Activated T-helper 2 cell treated with anti-CD3 and anti-CD28 coated beads, Interferon-gamma antibody, Interleukin-2, Interleukin-4, amounts not matched to agents 10 μg/mL and 5 μg/mL and 100 μg/mL, durations not matched to agents 14 hours and 24 hours and 36 hours (primary cell): ENCODE measurements around the gene OR2A42. TPM values are rescaled to one million over a fixed set of nuclear protein-coding genes. Genes with fewer than 3 reads are reported as not detected.
"Not testable (repeated sequence)": the region's sequence is repeated elsewhere in the genome, so short reads cannot be mapped to it uniquely, and the experiment has no call there.

Experiments
- DNase-seq: peaks from one replicate; pipeline ENCODE4 v3.0.0; 2021; ENCODE audit warnings: low spot score
- H3K27ac Mint-ChIP-seq: one replicate; pipeline ENCODE4 v1.8.0; 2021; ENCODE audit warnings: mixed read lengths
- H3K27me3 Mint-ChIP-seq: one replicate; pipeline ENCODE4 v1.8.0; 2021; ENCODE audit warnings: low read depth, mixed read lengths
- H3K36me3 Mint-ChIP-seq: one replicate; pipeline ENCODE4 v1.8.0; 2021; ENCODE audit warnings: low read depth, mixed read lengths
- H3K4me1 Mint-ChIP-seq: one replicate; pipeline ENCODE4 v1.8.0; 2021; ENCODE audit warnings: low read depth, mixed read lengths
- H3K4me3 Mint-ChIP-seq: one replicate; pipeline ENCODE4 v1.8.0; 2021; ENCODE audit warnings: low read depth, mild to moderate bottlenecking, moderate library complexity, mixed read lengths
- H3K9me3 Mint-ChIP-seq: one replicate; pipeline ENCODE4 v1.8.0; 2021; ENCODE audit warnings: mixed read lengths
- intact Hi-C: fragments of 100-400 bp; cut with micrococcal nuclease; formaldehyde crosslinking; loops from one replicate; pipeline ENCODE4 v1.15.1; 2023
- total RNA-seq: library from RNA; stranded (reverse); gene quantifications from 2 replicates; pipeline ENCODE4 v1.2.3, GENCODE V29; 2022

OR2A42 gene
- total RNA-seq = 0.09 TPM in 1 of 2 replicates, not detected in the other

- H3K36me3 Mint-ChIP-seq, H3K27ac Mint-ChIP-seq, H3K9me3 Mint-ChIP-seq, H3K27me3 Mint-ChIP-seq, intact Hi-C loops, H3K4me3 Mint-ChIP-seq, H3K4me1 Mint-ChIP-seq, DNase-seq: not testable (repeated sequence)
Observed at GRCh38 chr7:144239365-144239764, at the start of gene OR2A42. TSS of gene OR2A42 (minus strand) at chr7:144239605. CDS start at chr7:144232843, 6,762 bp downstream.

- H3K36me3 Mint-ChIP-seq, H3K27ac Mint-ChIP-seq, H3K4me3 Mint-ChIP-seq, DNase-seq, intact Hi-C loops, H3K4me1 Mint-ChIP-seq, H3K27me3 Mint-ChIP-seq, H3K9me3 Mint-ChIP-seq: not testable (repeated sequence)
Observed at GRCh38 chr7:144287171-144287784, 47.9 kb upstream of the OR2A42 start.

DNA sequence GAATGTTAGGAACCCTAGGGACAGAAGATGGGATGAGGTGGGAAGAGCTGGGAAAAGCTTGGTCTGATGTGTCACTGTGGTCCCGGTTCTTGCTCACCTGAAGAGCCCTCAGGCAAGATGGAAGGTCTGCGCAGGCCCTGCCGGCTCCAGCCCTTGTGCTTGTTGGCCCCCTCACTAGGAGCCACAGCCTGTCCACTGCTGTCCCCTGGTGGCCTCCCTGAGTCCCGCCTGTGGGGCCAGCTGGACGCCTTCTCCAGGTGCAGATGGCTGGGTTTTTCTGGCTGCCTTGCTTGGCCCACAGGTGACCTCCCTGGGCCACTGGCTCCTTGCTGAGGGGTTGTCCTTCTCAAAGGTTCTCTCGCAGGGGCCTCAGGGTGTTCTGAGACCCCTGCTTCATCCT lies 44.3 kb upstream of the OR2A42 start:
- DNase-seq, H3K27me3 Mint-ChIP-seq, H3K36me3 Mint-ChIP-seq, intact Hi-C loops, H3K4me1 Mint-ChIP-seq, H3K9me3 Mint-ChIP-seq, H3K4me3 Mint-ChIP-seq, H3K27ac Mint-ChIP-seq: not testable (repeated sequence)

DNA sequence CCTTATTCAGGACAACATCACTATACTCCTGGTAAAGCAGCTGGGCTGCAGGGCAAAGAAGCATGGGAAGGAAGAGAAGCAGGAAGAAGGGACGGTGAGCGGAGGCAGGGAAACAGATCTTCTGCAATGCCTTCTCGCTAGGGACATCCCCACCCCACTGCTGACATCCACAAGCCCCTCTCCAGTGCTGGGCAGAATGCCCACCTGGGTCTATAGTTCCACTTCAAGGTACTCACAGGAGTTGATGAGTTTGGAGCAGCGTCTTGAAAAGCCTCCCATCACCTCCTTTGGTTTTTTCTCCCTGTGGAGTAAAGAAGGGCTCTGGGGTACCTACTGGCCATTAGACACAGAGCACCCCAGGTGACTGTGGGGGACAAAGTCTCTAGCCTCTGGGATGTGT lies 43.1 kb upstream of the OR2A42 start:
- H3K27me3 Mint-ChIP-seq, H3K4me3 Mint-ChIP-seq, H3K27ac Mint-ChIP-seq, H3K9me3 Mint-ChIP-seq, DNase-seq, H3K4me1 Mint-ChIP-seq, intact Hi-C loops, H3K36me3 Mint-ChIP-seq: not testable (repeated sequence)

DNA sequence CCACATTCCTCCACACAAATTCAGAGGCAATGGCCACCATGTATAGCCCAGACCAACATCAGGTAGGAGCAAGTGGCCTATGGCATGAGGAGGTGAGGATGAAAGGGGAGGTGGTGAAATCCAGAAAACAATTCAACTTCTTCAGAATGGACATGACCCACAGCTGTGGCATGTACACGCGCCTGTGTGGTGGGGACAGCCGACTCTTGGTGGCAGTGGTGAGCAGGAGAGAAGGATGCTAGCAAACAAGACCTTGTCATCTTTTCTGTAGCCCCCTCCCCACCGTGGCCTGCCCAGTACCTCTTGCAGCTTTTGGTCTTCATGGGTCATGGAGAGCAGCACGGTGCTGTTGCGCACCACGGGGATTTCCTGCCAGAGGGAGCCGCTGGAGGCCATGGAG lies 42.6 kb upstream of the OR2A42 start:
- H3K9me3 Mint-ChIP-seq, intact Hi-C loops: not testable (repeated sequence)

GRCh38 chr7:144280010-144280409 lies 40.6 kb upstream of the OR2A42 start:
- H3K9me3 Mint-ChIP-seq, H3K27ac Mint-ChIP-seq, H3K4me3 Mint-ChIP-seq, H3K36me3 Mint-ChIP-seq, DNase-seq, H3K4me1 Mint-ChIP-seq, intact Hi-C loops, H3K27me3 Mint-ChIP-seq: not testable (repeated sequence)

More for the DNA sequence above, 42.6 kb upstream of the OR2A42 start:
- H3K27ac Mint-ChIP-seq, H3K27me3 Mint-ChIP-seq, H3K36me3 Mint-ChIP-seq, DNase-seq, H3K4me3 Mint-ChIP-seq, H3K4me1 Mint-ChIP-seq: not testable (repeated sequence)

DNA sequence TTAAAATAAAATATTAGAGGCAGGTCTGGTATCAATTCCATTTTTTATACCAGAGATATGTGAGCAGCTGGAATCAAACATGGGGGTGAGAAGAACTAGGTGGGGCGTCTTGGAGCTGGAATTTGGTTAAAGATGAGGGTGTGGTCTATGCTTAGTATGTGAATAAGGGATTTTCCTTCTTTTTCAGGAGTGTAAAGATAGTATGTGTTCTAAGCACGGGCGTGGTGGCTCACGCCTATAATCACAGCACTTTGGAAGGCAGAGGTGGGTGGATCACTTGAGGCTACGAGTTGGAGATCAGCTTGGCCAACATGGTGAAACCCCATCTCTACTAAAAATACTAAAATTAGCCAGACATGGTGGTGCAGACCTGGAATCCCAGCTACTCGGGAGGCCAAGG lies 35.9 kb upstream of the OR2A42 start:
- H3K4me1 Mint-ChIP-seq, H3K27ac Mint-ChIP-seq, H3K36me3 Mint-ChIP-seq: not testable (repeated sequence)

DNA sequence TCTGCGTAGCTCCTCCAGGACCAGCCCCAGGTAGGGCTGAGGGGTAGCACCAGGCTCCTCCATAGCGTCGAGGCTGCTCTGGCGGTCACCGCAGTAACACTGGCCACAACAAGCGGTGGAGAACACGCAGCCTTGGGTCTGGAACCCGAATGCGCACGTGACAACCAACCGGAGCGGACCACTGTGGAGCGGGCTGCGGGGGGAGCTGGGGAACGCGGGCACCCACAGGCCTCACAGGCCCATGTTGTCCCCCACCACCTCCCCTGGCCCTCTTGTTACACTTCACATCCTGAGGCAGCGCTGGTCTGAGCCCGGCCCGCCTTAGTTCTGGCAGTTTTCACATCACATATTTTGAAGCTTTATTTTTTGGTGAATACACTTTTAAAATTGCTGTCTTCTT lies 29.8 kb upstream of the OR2A42 start, which contains the start of gene CTAGE8:
CTAGE8 (minus strand) TSS at position 101 of the 400 bp plus-strand sequence; CDS start at position 63, 38 bp downstream.
- H3K4me3 Mint-ChIP-seq, H3K4me1 Mint-ChIP-seq, H3K9me3 Mint-ChIP-seq, H3K27me3 Mint-ChIP-seq, intact Hi-C loops, H3K27ac Mint-ChIP-seq, H3K36me3 Mint-ChIP-seq, DNase-seq: not testable (repeated sequence)

More for the DNA sequence above, 35.9 kb upstream of the OR2A42 start:
- DNase-seq, intact Hi-C loops, H3K27me3 Mint-ChIP-seq, H3K9me3 Mint-ChIP-seq, H3K4me3 Mint-ChIP-seq: not testable (repeated sequence)

DNA sequence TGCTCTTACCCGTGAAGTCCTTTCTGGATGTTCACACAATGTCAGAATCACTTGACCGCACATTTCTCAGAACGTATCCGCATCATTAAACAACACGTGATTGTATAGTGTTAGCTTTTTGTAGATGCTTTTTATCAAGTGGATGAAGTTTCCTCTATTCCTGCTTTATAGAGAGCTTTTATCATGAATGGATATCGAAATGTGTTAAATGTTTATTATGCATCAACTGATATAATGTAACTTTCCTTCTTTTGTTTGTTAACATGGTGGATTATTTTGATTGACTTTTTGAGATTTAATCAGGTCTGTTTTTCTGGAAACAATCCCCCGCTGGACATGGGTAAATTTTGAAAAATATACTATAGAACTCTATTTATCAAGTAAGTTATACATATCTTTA lies 25.3 kb upstream of the OR2A42 start, which contains the start of gene OR2A7:
OR2A7 (minus strand) TSS at position 101 of the 400 bp plus-strand sequence. CDS start 5,164 bp downstream, outside the sequence.
- H3K27me3 Mint-ChIP-seq, H3K4me1 Mint-ChIP-seq, H3K36me3 Mint-ChIP-seq, H3K27ac Mint-ChIP-seq, DNase-seq, H3K4me3 Mint-ChIP-seq, H3K9me3 Mint-ChIP-seq, intact Hi-C loops: not testable (repeated sequence)

GRCh38 chr7:144262128-144262527 lies 22.7 kb upstream of the OR2A42 start:
- H3K27ac Mint-ChIP-seq, intact Hi-C loops, H3K36me3 Mint-ChIP-seq, H3K4me1 Mint-ChIP-seq, H3K27me3 Mint-ChIP-seq, H3K9me3 Mint-ChIP-seq, DNase-seq, H3K4me3 Mint-ChIP-seq: not testable (repeated sequence)

DNA sequence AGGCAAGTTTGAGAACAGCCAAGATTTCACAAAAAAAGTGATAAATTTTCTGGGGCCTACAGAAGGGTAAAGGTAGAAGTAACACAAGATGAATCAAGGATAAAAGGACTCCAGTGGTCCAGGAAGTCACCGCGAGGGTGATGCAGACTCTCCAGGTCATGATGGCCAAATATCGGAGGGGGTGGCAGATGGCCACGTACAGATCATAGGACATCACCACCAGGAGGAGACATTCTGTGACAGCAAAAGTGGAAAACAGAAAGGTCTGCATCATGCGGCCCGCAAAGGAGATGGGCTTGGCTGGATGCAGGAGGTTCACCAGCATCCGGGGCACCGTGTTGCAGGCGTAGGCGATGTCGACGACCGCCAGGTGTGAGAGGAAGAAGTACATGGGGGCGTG lies 19.7 kb upstream of the OR2A42 start:
- H3K27ac Mint-ChIP-seq, H3K27me3 Mint-ChIP-seq, H3K4me1 Mint-ChIP-seq, intact Hi-C loops, DNase-seq, H3K36me3 Mint-ChIP-seq, H3K4me3 Mint-ChIP-seq, H3K9me3 Mint-ChIP-seq: not testable (repeated sequence)

- Mint-ChIP-seq H3K27ac (no peak overlapping the region), H3K4me1 (no peaks in the 10 kb centered on the region), H3K9me3 (no peaks in the 10 kb centered on the region), H3K4me3 (no peak overlapping the region), H3K27me3 (no peaks in the 10 kb centered on the region), H3K36me3 (no peaks in the 10 kb centered on the region)
- no peak for DNase-seq
- intact Hi-C loops = no loop called here
Observed at GRCh38 chr7:144256112-144256511, 16.7 kb upstream of the OR2A42 start.

DNA sequence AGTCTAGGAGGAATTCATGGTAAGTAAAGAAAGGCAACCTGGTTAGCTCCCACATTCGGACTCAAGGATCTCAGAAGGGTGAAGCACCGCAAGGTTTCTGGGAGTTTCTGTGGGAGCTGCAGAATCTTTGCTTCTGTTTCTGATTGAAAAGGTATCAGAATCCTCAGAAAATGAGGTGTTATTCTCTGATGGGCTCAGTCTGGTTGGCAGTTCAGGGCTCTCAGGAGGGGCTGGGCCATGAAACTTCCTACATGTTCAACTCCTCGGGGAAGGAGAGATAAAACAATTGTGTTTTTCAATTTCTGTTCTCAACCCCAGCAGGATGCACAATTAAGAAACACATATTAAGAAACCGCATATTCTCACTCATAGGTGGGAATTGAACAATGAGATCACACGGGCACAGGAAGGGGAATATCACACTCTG lies 16.1 kb upstream of the OR2A42 start:
- intact Hi-C loops = no loop called here
- H3K9me3 Mint-ChIP-seq = no peaks in the 10 kb centered on the region
- no peak for DNase-seq
- H3K36me3 Mint-ChIP-seq = no peaks in the 10 kb centered on the region
- no peak overlapping the region for H3K4me3 Mint-ChIP-seq
- no peak overlapping the region for H3K27ac Mint-ChIP-seq
- H3K27me3 Mint-ChIP-seq = no peaks in the 10 kb centered on the region
- no peaks in the 10 kb centered on the region for H3K4me1 Mint-ChIP-seq

DNA sequence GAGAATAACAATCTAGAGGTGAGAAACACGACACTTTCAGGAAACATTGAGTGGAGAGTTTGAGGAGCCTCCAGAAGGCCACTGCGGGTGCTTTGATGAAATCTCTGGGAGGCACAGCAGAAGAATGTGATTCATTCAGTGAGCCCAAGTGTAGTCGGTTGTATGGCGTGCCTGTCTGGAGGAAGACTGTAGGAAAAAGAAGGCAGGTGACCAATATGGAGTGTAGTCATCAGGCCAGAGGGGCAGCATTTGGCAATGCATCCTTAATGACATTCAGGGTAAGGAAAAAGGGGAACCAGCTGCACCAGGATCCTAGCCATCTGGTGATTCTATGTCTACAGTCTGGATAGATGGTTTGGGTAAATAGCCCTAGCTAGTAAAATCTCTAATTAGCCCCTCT lies 12.9 kb upstream of the OR2A42 start:
- H3K27ac Mint-ChIP-seq, intact Hi-C loops, H3K27me3 Mint-ChIP-seq, DNase-seq, H3K36me3 Mint-ChIP-seq, H3K9me3 Mint-ChIP-seq, H3K4me1 Mint-ChIP-seq, H3K4me3 Mint-ChIP-seq: not testable (repeated sequence)
